HEK293 (cell line): Measurements from ENCODE around the gene KCNJ6.

Experiments
- CTCF ChIA-PET: fragments of 350-600 bp; formaldehyde crosslinking; extraction: SDS; loops from one replicate; lab custom pipeline; 2021; ENCODE audit warnings: antibody characterized with exemption; lab: Yijun Ruan, JAX
- POLR2A ChIA-PET: fragments of 300-600 bp; formaldehyde crosslinking; extraction: SDS; loops from one replicate; lab custom pipeline; 2020; ENCODE audit warnings: antibody characterized with exemption, inconsistent platforms; lab: Yijun Ruan, JAX
- H3K27ac ChIP-seq: fragments of 200-500 bp; sonication (Bioruptor generic); 2 replicates; pipeline ENCODE4 v1.5.1; 2014; ENCODE audit warnings: low read depth, low read length, control low read depth, inconsistent platforms; ENCODE audit errors: extremely low read depth
- H3K36me3 ChIP-seq, 2 experiments: fragments of 200-500 bp in 1 of 2; sonication (Bioruptor generic) in 1 of 2; 1 replicate in 1 of 2; 2 replicates in 1 of 2; pipeline ENCODE4 v1.5.1; 2014 to 2017; ENCODE audit warnings: inconsistent platforms in 2 of 2, low read length in 2 of 2; ENCODE audit not compliant: control insufficient read depth in 2 of 2, insufficient read depth in 1 of 2
- H3K4me1 ChIP-seq: fragments of 200-500 bp; sonication (Bioruptor generic); 2 replicates; pipeline ENCODE4 v1.5.1; 2014; ENCODE audit warnings: mild to moderate bottlenecking, low read length, inconsistent platforms; ENCODE audit not compliant: control insufficient read depth, insufficient read depth
- H3K4me3 ChIP-seq: 2 replicates; pipeline ENCODE4 v1.5.1; 2011; ENCODE audit warnings: low read depth, mild to moderate bottlenecking, control low read depth, low read length, moderate library complexity
- H3K9me3 ChIP-seq: fragments of 200-500 bp; sonication (Bioruptor generic); 2 replicates; pipeline ENCODE4 v1.5.1; 2014; ENCODE audit warnings: low read depth, low read length, inconsistent platforms; ENCODE audit not compliant: control insufficient read depth, insufficient read depth
- GLI2 ChIP-seq: fragments of 450-650 bp; formaldehyde crosslinking; IDR thresholded peaks from 2 replicates; pipeline ENCODE4; 2017; ENCODE audit warnings: missing biosample characterization, missing genetic modification characterization, low read depth, borderline replicate concordance
- KLF9 ChIP-seq: fragments of 450-650 bp; formaldehyde crosslinking; IDR thresholded peaks from 2 replicates; pipeline ENCODE4 v1.5.1; 2016; ENCODE audit warnings: missing biosample characterization, missing genetic modification characterization, low read depth
- REPIN1 ChIP-seq: fragments of 450-650 bp; formaldehyde crosslinking; IDR thresholded peaks from 2 replicates; pipeline ENCODE4 v1.5.1; 2017; ENCODE audit warnings: missing biosample characterization, missing genetic modification characterization, low read depth
- SCRT1 ChIP-seq: fragments of 450-650 bp; formaldehyde crosslinking; IDR thresholded peaks from 2 replicates; pipeline ENCODE4 v1.5.1; 2016; ENCODE audit warnings: missing biosample characterization, missing genetic modification characterization, borderline replicate concordance
- ZBTB11 ChIP-seq: fragments of 450-650 bp; formaldehyde crosslinking; conservative IDR thresholded peaks from 2 replicates; pipeline ENCODE4 v1.5.1; 2016; ENCODE audit warnings: low read depth, missing biosample characterization, missing genetic modification characterization
- ZBTB20 ChIP-seq: fragments of 450-650 bp; formaldehyde crosslinking; IDR thresholded peaks from 2 replicates; pipeline ENCODE4 v1.5.1; 2016; ENCODE audit warnings: missing biosample characterization, missing genetic modification characterization
- ZBTB7A ChIP-seq: fragments of 450-650 bp; formaldehyde crosslinking; IDR thresholded peaks from 2 replicates; pipeline ENCODE4 v1.5.1; 2016; ENCODE audit warnings: low read depth, missing biosample characterization, missing genetic modification characterization
- ZNF19 ChIP-seq: fragments of 450-650 bp; formaldehyde crosslinking; IDR thresholded peaks from 2 replicates; pipeline ENCODE4; 2016; ENCODE audit warnings: missing biosample characterization, missing genetic modification characterization, low read depth
- ZNF202 ChIP-seq: fragments of 450-650 bp; formaldehyde crosslinking; IDR thresholded peaks from 2 replicates; pipeline ENCODE4 v1.5.1; 2016; ENCODE audit warnings: missing biosample characterization, missing genetic modification characterization, borderline replicate concordance
- ZNF280D ChIP-seq: fragments of 450-650 bp; formaldehyde crosslinking; IDR thresholded peaks from 2 replicates; pipeline ENCODE4 v1.5.1; 2016; ENCODE audit warnings: missing biosample characterization, missing genetic modification characterization
- ZNF302 ChIP-seq: fragments of 450-650 bp; formaldehyde crosslinking; IDR thresholded peaks from 2 replicates; pipeline ENCODE4 v1.5.1; 2016; ENCODE audit warnings: missing biosample characterization, missing genetic modification characterization, low read depth
- ZNF335 ChIP-seq: fragments of 450-650 bp; formaldehyde crosslinking; conservative IDR thresholded peaks from 2 replicates; pipeline ENCODE4 v1.5.1; 2016; ENCODE audit warnings: missing biosample characterization, missing genetic modification characterization
- ZNF350 ChIP-seq: fragments of 450-650 bp; formaldehyde crosslinking; IDR thresholded peaks from 2 replicates; pipeline ENCODE4 v1.5.0; 2017; ENCODE audit warnings: missing biosample characterization, mild to moderate bottlenecking, missing genetic modification characterization
- ZNF600 ChIP-seq: fragments of 450-650 bp; formaldehyde crosslinking; IDR thresholded peaks from 2 replicates; pipeline ENCODE4 v1.5.1; 2016; ENCODE audit warnings: missing biosample characterization, missing genetic modification characterization

The KCNJ6 gene

GRCh38 chr21:37566790-37567615, 349.3 kb downstream of the KCNJ6 start:
- H3K4me3 ChIP-seq: no peak overlapping the region
- H3K4me1 ChIP-seq: no peaks in the 10 kb centered on the region; the same call in 1 of the 2 replicates
- TF ChIP-seq ZNF19 (tag by site-specific recombination) (no peak), ZBTB11 (tag by site-specific recombination) (no peak), SCRT1 (tag by site-specific recombination) (no peak), ZNF280D (tag by site-specific recombination) (no peak), GLI2 (no peak), ZBTB20 (no peak), ZBTB7A (tag by site-specific recombination) (no peak), ZNF302 (tag by site-specific recombination) (no peak)
- no peak overlapping the region for H3K27ac ChIP-seq
- H3K9me3 ChIP-seq: no peaks in the 10 kb centered on the region
- ChIA-PET POLR2A (no interaction called here), CTCF (interaction anchor here (0.9 kb wide), 1 partner anchor 10 kb away, joined by 3 read pairs; no protein-coding TSS in a partner anchor)
- no peaks in the 10 kb centered on the region for H3K36me3 ChIP-seq

- TF ChIP-seq ZNF600 (no peak), KLF9 (tag by site-specific recombination) (no peak), ZNF335 (tag by site-specific recombination) (no peak; the same call in 1 of the 2 replicates), REPIN1 (tag by site-specific recombination) (no peak), ZNF202 (tag by site-specific recombination) (no peak), ZNF350 (tag by site-specific recombination) (peak; percentile 54; the same call in 1 of the 2 replicates)
- H3K4me3 ChIP-seq: no peak overlapping the region
- no peaks in the 10 kb centered on the region; the same call in 1 of the 2 replicates for H3K4me1 ChIP-seq
- no peaks in the 10 kb centered on the region for H3K9me3 ChIP-seq
- CTCF ChIA-PET: interaction anchor here (0.6 to 0.8 kb wide), 4 partner anchors 15 to 486 kb away, joined by 3 to 5 read pairs (median 4); no protein-coding TSS in a partner anchor
- no peak overlapping the region for H3K27ac ChIP-seq
- no peaks in the 10 kb centered on the region for H3K36me3 ChIP-seq
- POLR2A ChIA-PET: interaction anchor here (0.6 to 0.9 kb wide), 3 partner anchors 12 to 195 kb away, joined by 3 to 8 read pairs (median 3); no protein-coding TSS in a partner anchor
Measured at GRCh38 chr21:37565530-37566223, 350.6 kb downstream of the KCNJ6 start.
